ENCODE measurements around the gene AMN1. TPM values are rescaled to one million over a fixed set of nuclear protein-coding genes. Genes with fewer than 3 reads are reported as not detected.
A peak's percentile ranks its signal among the peaks of the same experiment; 100 is the strongest.
"Not testable (repeated sequence)": the region's sequence is repeated elsewhere in the genome, so short reads cannot be mapped to it uniquely, and the experiment has no call there.

Gene AMN1
- total RNA-seq, 4 donors from 2014 or later = 6.5 to 10.5 (median 9.4) TPM

GRCh38 chr12:31732926-31733548 lies 4.2 kb upstream of the AMN1 start:
- Histone ChIP-seq H3K36me3 (no peaks in the 10 kb centered on the region), H3K27me3 (no peaks in the 10 kb centered on the region), H3K4me1 (peaks cover 0 to 28% (median 10%) of the 10 kb centered on the region in 4 donors), H3K9me3 (no peaks in the 10 kb centered on the region), H3K27ac (peak overlapping the region in 3 of 4 donors; percentile 8 to 80 (median 78)), H3K4me3 (no peak overlapping the region)
- TF ChIP-seq CTCF (IDR thresholded peaks at IDR 0.05) = no peak
- TF ChIP-seq EP300 (IDR thresholded peaks at IDR 0.05) = no peak
- TF ChIP-seq POLR2A (IDR thresholded peaks at IDR 0.05) = no peak
- no peak for DNase-seq (ENCODE audit: low spot score in 2 of 2)
- 61 to 65% methylated on average over 5 of the region's 5 CpGs for WGBS, 2 donors

DNA sequence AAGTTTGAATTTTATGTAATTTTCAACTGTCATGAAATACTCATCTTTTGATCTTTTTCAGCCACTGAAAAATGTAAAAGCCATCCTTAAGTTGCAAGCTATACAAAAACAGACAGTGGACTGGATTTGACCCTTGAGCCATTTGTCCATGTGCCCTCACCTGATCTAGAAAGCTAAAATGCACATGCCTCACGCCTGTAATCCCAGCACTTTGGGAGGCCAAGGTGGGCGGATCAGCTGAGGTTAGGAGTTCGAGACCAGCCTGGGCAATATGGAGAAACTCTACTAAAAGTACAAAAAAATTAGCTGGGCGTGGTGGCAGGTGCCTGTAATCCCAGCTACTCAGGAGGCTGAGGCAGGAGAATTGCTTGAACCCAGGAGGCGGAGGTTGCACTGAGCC lies 2.4 kb upstream of the AMN1 start:
- Histone ChIP-seq H3K4me1 (peaks cover 0 to 32% (median 13%) of the 10 kb centered on the region in 4 donors), H3K27ac (peak overlapping the region; percentile 39 to 80 (median 59))
- H3K36me3 ChIP-seq; H3K9me3 ChIP-seq; DNase-seq (ENCODE audit: low spot score in 2 of 2); H3K4me3 ChIP-seq; H3K27me3 ChIP-seq: not testable (repeated sequence)
- 93 to 99% methylated on average over 5 of the region's 5 CpGs for WGBS, 2 donors

- no peaks in the 10 kb centered on the region for H3K9me3 ChIP-seq
- no peak for TF ChIP-seq EP300 (IDR thresholded peaks at IDR 0.05)
- no peak for TF ChIP-seq POLR2A (IDR thresholded peaks at IDR 0.05)
- no peak for TF ChIP-seq CTCF (IDR thresholded peaks at IDR 0.05)
- no peak for DNase-seq (ENCODE audit: low spot score in 2 of 2)
- H3K4me1 ChIP-seq = peaks cover 0 to 32% (median 13%) of the 10 kb centered on the region in 4 donors
- peak overlapping the region; percentile 57 to 64 (median 60) for H3K4me3 ChIP-seq
- no peaks in the 10 kb centered on the region for H3K36me3 ChIP-seq
- H3K27ac ChIP-seq = peak overlapping the region; percentile 70 to 96 (median 94)
- WGBS, 2 donors = 85 to 87% methylated on average over 4 of the region's 4 CpGs
- no peaks in the 10 kb centered on the region for H3K27me3 ChIP-seq
Observed at GRCh38 chr12:31729705-31730104, 884 bp upstream of the AMN1 start.

- H3K36me3 ChIP-seq = peaks cover 0 to 5% (median 0%) of the 10 kb centered on the region in 3 donors
- H3K4me1 ChIP-seq = peaks cover 0 to 32% (median 13%) of the 10 kb centered on the region in 4 donors
- TF ChIP-seq EP300 (IDR thresholded peaks at IDR 0.05) (no peak), POLR2A (IDR thresholded peaks at IDR 0.05) (no peak), CTCF (IDR thresholded peaks at IDR 0.05) (no peak)
- H3K27me3 ChIP-seq = no peaks in the 10 kb centered on the region
- H3K27ac ChIP-seq = peak overlapping the region; percentile 70 to 96 (median 94)
- peak overlapping the region; percentile 57 to 64 (median 60) for H3K4me3 ChIP-seq
- DNase-seq (ENCODE audit: low spot score in 2 of 2) = peak in 1 of 2 donors; percentile 42
- no peaks in the 10 kb centered on the region for H3K9me3 ChIP-seq
- WGBS, 2 donors = 1 to 4% methylated on average over 18 to 22 of the region's 22 CpGs
Observed at GRCh38 chr12:31728289-31728916, 418 bp downstream of the AMN1 start.

GRCh38 chr12:31727192-31727591 lies 1.6 kb downstream of the AMN1 start:
- H3K4me3 ChIP-seq = no peak overlapping the region
- peaks cover 0 to 4% (median 0%) of the 10 kb centered on the region in 4 donors for H3K9me3 ChIP-seq
- no peak overlapping the region for H3K27ac ChIP-seq
- TF ChIP-seq CTCF (IDR thresholded peaks at IDR 0.05) (no peak), POLR2A (IDR thresholded peaks at IDR 0.05) (no peak), EP300 (IDR thresholded peaks at IDR 0.05) (no peak)
- no peaks in the 10 kb centered on the region for H3K27me3 ChIP-seq
- H3K36me3 ChIP-seq = peaks cover 0 to 6% (median 0%) of the 10 kb centered on the region in 3 donors
- WGBS, 2 donors = 95 to 100% methylated on average over 2 of the region's 2 CpGs
- peaks cover 0 to 27% (median 12%) of the 10 kb centered on the region in 4 donors for H3K4me1 ChIP-seq
- no peak for DNase-seq (ENCODE audit: low spot score in 2 of 2)

Data from tibial nerve (tissue), 4 donors.